Transverse colon (tissue), 4 donors: Measurements from ENCODE around the gene ABCA7.

Experiments
- POLR2AphosphoS5 ChIP-seq, 3 donors: sonication (generic); formaldehyde crosslinking; IDR thresholded peaks; one replicate each; pipeline ENCODE4 v1.6.1; 2016; ENCODE audit warnings: antibody characterized with exemption in 3 of 3
- TF ChIP-seq, protein P1 (sequence below), 5 experiments: fragments of 200-600 bp in 3 of 5; fragments of 450-650 bp in 2 of 5; sonication (generic) in 3 of 5; IDR thresholded peaks; 1 replicate in 2 of 5; 2 replicates in 3 of 5; pipeline ENCODE4 v1.5.1; 2016 to 2017; ENCODE audit warnings: antibody characterized with exemption in 5 of 5, inconsistent platforms in 3 of 5, mild to moderate bottlenecking in 2 of 5, moderate library complexity in 1 of 5

DNA sequence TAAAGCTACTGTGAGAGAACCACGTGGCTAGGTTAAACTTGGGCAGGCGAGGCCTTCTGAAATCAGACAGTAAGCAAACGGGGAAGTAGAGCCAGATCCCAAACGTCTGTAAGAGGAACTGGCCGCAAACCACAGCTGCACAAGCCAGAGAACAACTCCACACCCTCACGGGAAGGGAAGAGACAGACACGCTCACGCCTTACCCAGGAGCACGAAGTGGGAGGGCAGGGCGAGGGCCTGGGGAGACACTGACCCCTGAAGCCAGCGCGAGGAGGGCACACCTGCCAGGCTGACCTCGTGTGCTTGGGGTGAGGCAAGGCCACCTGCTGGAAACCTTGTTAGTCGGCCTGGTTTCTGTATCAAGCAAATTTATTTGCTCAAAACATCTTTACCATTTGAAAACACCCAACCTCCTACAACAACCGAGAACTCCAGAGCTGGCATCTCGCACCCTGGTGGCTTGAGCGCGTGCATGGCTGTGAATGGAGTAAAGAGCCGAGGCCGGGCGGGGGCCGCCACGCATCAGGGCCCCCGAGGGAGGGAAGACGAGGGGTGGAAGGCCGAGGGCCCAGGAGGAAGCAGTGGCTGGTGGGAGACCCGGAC, 48.0 kb downstream of the ABCA7 start:
- TF ChIP-seq, protein P1, sequence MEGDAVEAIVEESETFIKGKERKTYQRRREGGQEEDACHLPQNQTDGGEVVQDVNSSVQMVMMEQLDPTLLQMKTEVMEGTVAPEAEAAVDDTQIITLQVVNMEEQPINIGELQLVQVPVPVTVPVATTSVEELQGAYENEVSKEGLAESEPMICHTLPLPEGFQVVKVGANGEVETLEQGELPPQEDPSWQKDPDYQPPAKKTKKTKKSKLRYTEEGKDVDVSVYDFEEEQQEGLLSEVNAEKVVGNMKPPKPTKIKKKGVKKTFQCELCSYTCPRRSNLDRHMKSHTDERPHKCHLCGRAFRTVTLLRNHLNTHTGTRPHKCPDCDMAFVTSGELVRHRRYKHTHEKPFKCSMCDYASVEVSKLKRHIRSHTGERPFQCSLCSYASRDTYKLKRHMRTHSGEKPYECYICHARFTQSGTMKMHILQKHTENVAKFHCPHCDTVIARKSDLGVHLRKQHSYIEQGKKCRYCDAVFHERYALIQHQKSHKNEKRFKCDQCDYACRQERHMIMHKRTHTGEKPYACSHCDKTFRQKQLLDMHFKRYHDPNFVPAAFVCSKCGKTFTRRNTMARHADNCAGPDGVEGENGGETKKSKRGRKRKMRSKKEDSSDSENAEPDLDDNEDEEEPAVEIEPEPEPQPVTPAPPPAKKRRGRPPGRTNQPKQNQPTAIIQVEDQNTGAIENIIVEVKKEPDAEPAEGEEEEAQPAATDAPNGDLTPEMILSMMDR (IDR thresholded peaks at IDR 0.05), result no peak
- TF ChIP-seq POLR2AphosphoS5 (IDR thresholded peaks at IDR 0.05), result peak in 2 of 3 donors; percentile 16 to 55
